HTERT RPE-1 (cell line): Measurements from ENCODE around the gene P2RX4.
"Not testable (repeated sequence)": the region's sequence is repeated elsewhere in the genome, so short reads cannot be mapped to it uniquely, and the experiment has no call there.

ENCODE experiments used
- in situ Hi-C: fragments of 300-500 bp; cut with MboI; formaldehyde crosslinking; loops from 4 replicates; pipeline ENCODE4 v1.14.3; 2020; ENCODE audit warnings: low sequenced_read_pairs

Gene P2RX4

GRCh38 chr12:121273364-121273896 is 63.5 kb downstream of the P2RX4 start:
- in situ Hi-C loops: no loop called here

- in situ Hi-C loops: no loop called here
Observed at GRCh38 chr12:121274036-121274763, 64.3 kb downstream of the P2RX4 start.

- in situ Hi-C loops: no loop called here
Observed at GRCh38 chr12:121277374-121277759, 67.4 kb downstream of the P2RX4 start.

GRCh38 chr12:121278169-121279070 is 68.5 kb downstream of the P2RX4 start:
- in situ Hi-C loops: no loop called here

- in situ Hi-C loops: no loop called here
Observed at GRCh38 chr12:121279071-121279375, 69.1 kb downstream of the P2RX4 start.

GRCh38 chr12:121279507-121279915 is 69.6 kb downstream of the P2RX4 start:
- in situ Hi-C loops: no loop called here

- in situ Hi-C loops: not testable (repeated sequence)
Observed at GRCh38 chr12:121280531-121280930, 70.6 kb downstream of the P2RX4 start.

GRCh38 chr12:121281116-121281515 is 71.2 kb downstream of the P2RX4 start:
- in situ Hi-C loops: not testable (repeated sequence)

GRCh38 chr12:121282072-121282742 is 72.3 kb downstream of the P2RX4 start:
- in situ Hi-C loops: no loop called here

- in situ Hi-C loops: not testable (repeated sequence)
Observed at GRCh38 chr12:121282910-121283309, 73.0 kb downstream of the P2RX4 start.

- in situ Hi-C loops: no loop called here
Observed at GRCh38 chr12:121283388-121283787, 73.5 kb downstream of the P2RX4 start.
